ENCODE measurements around the gene OSER1. TPM values are rescaled to one million over a fixed set of nuclear protein-coding genes. Genes with fewer than 3 reads are reported as not detected.

OSER1 gene
- total RNA-seq, 1 donor from 2014 or later = 47.3 TPM

- CTCF ChIA-PET = no interaction called here
- POLR2A ChIA-PET = no interaction called here
- no peak for TF ChIP-seq CTCF (IDR thresholded peaks at IDR 0.05)
- DNase-seq (no peak), ATAC-seq (ENCODE audit: low read depth) (no peak)
- Mint-ChIP-seq H3K27me3 (no peaks in the 10 kb centered on the region), H3K9me3 (no peaks in the 10 kb centered on the region), H3K4me3 (no peak overlapping the region), H3K36me3 (ENCODE audit: low read depth) (peaks cover 87% of the 10 kb centered on the region), H3K27ac (no peak overlapping the region), H3K4me1 (peaks cover 18% of the 10 kb centered on the region)
- intact Hi-C loops (cut with micrococcal nuclease) = no loop called here
Observed at GRCh38 chr20:44200371-44200770, 10.2 kb downstream of the OSER1 start.

DNA sequence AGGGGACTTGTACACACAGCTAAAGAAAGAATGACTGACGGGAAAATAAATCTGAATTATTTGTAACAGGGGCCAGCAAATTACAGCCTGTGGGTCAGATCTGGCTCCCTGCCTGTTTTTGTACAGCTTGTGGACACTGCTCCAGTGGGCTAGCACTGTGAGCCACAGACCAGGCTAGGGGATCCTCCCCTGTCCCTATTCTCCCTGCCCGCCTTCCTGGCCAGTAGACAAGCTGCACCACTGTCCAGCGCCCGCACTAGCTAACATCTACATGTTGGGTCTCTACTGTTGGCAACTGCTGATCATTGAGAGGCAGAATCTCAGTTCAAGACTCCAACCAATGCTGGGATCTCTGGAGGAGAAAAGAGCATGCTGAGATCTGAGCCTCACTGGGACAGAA lies 10.7 kb downstream of the OSER1 start:
- peaks cover 15% of the 10 kb centered on the region for H3K4me1 Mint-ChIP-seq
- no peak overlapping the region for H3K4me3 Mint-ChIP-seq

DNA sequence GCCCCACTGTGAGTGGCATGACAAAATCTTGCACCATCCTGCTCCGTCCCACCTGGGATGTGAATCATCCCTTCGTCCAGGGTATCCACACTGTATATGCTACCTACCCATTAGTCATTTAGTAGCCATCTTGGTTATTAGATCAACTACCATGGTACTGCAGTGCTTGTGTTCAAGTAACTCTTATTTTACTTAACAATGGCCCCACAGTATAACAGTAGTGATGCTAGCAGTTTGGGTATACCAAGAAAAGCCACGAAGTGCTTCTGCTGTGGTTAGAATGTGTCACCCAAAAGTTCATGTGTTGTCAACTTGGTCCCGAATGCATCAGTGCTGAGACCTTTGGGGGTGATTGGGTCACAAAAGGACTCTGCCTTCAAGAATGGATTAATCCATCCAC lies 11.7 kb downstream of the OSER1 start:
- no peaks in the 10 kb centered on the region for H3K27me3 Mint-ChIP-seq
- no peaks in the 10 kb centered on the region for H3K9me3 Mint-ChIP-seq
- ATAC-seq (ENCODE audit: low read depth) (no peak), DNase-seq (no peak)
- no peak overlapping the region for H3K27ac Mint-ChIP-seq
- ChIA-PET POLR2A (no interaction called here), CTCF (interaction anchor here (2.2 kb wide), 1 partner anchor 9 kb away, joined by 8 read pairs; no protein-coding TSS in a partner anchor)
- no peak for TF ChIP-seq CTCF (IDR thresholded peaks at IDR 0.05)
- intact Hi-C loops (cut with micrococcal nuclease) = no loop called here
- H3K36me3 Mint-ChIP-seq (ENCODE audit: low read depth) = peaks cover 77% of the 10 kb centered on the region
- peaks cover 11% of the 10 kb centered on the region for H3K4me1 Mint-ChIP-seq
- H3K4me3 Mint-ChIP-seq = no peak overlapping the region

More for the DNA sequence above, 10.7 kb downstream of the OSER1 start:
- H3K27me3 Mint-ChIP-seq = no peaks in the 10 kb centered on the region
- intact Hi-C loops (cut with micrococcal nuclease) = no loop called here
- no peak overlapping the region for H3K27ac Mint-ChIP-seq
- DNase-seq (no peak), ATAC-seq (ENCODE audit: low read depth) (no peak)
- peaks cover 84% of the 10 kb centered on the region for H3K36me3 Mint-ChIP-seq (ENCODE audit: low read depth)
- TF ChIP-seq CTCF (IDR thresholded peaks at IDR 0.05) = no peak
- POLR2A ChIA-PET = no interaction called here
- H3K9me3 Mint-ChIP-seq = no peaks in the 10 kb centered on the region
- CTCF ChIA-PET = no interaction called here

GRCh38 chr20:44196271-44196670 lies 14.3 kb downstream of the OSER1 start:
- DNase-seq = no peak
- ATAC-seq (ENCODE audit: low read depth) = no peak

DNA sequence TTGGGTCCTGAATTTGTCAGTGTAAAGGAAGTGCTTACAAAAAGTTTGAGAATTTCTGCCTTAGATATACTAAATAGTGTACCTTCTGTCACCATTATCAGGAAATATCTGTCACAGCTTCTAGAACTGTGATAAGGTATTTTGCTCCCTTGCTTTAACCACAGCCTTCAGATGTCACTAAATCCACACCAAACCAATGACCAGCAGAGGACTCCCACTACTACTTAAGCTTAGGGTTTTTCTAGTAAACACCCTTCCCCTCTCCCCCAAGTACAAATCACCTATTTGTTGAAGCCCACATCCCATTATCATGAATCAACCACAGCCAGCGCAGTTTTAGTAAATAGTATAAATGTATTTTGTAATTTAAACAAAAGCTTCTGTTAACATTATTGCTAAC lies 15.0 kb downstream of the OSER1 start:
- ATAC-seq (ENCODE audit: low read depth) = no peak
- no peak for TF ChIP-seq CTCF (IDR thresholded peaks at IDR 0.05)
- DNase-seq = no peak
- peaks cover 48% of the 10 kb centered on the region for H3K36me3 Mint-ChIP-seq (ENCODE audit: low read depth)
- intact Hi-C loops (cut with micrococcal nuclease) = no loop called here
- H3K27me3 Mint-ChIP-seq = no peaks in the 10 kb centered on the region
- H3K27ac Mint-ChIP-seq = no peak overlapping the region
- ChIA-PET CTCF (interaction anchor here (0.7 to 1.4 kb wide), 4 partner anchors 13 to 753 kb away, joined by 3 read pairs; no protein-coding TSS in a partner anchor), POLR2A (interaction anchor here (1.5 kb wide), 1 partner anchor 13 kb away, joined by 4 read pairs; no protein-coding TSS in a partner anchor)
- no peaks in the 10 kb centered on the region for H3K9me3 Mint-ChIP-seq
- H3K4me1 Mint-ChIP-seq = no peaks in the 10 kb centered on the region
- H3K4me3 Mint-ChIP-seq = no peak overlapping the region

More at GRCh38 chr20:44196271-44196670, 14.3 kb downstream of the OSER1 start:
- Mint-ChIP-seq H3K27me3 (no peaks in the 10 kb centered on the region), H3K4me1 (peaks cover 3% of the 10 kb centered on the region), H3K27ac (no peak overlapping the region), H3K9me3 (no peaks in the 10 kb centered on the region), H3K36me3 (ENCODE audit: low read depth) (peaks cover 55% of the 10 kb centered on the region), H3K4me3 (no peak overlapping the region)
- POLR2A ChIA-PET = interaction anchor here (1.5 kb wide), 1 partner anchor 12 kb away, joined by 4 read pairs; no protein-coding TSS in a partner anchor
- CTCF ChIA-PET = interaction anchor here (0.9 to 1.4 kb wide), 2 partner anchors 13 to 82 kb away, joined by 3 read pairs; no protein-coding TSS in a partner anchor
- intact Hi-C loops (cut with micrococcal nuclease) = no loop called here
- TF ChIP-seq CTCF (IDR thresholded peaks at IDR 0.05) = no peak
